ENCODE data around the gene KLF12.

DNA sequence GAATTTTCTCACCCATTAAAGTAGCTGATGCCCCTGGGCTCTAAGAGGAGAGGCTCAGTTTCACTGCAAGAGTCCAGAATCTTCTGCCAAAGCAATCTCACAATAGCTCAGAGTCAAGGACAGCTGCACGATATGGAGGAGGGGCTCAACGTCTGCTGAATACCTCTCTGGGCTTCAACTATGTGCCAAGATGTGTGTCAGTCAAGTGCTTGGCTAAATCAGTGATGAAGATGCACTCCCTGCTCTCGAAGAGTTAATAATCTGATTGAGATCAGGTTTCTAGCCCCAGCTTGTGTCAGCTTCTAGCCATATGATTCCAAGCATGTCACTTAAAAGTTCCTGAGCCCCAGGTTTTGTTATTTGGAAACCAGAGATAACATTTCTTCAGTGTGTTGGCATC, 46.8 kb downstream of the KLF12 start:
- TF ChIP-seq MAX (IDR thresholded peaks at IDR 0.05), result no peak
- TF ChIP-seq CREB1 (IDR thresholded peaks at IDR 0.05; ENCODE audit: low read depth), result no peak
- no peak for TF ChIP-seq EP300 (IDR thresholded peaks at IDR 0.05; ENCODE audit: borderline replicate concordance)
- no peak for TF ChIP-seq REST (IDR thresholded peaks at IDR 0.05; ENCODE audit: low read depth)
